Activated naive CD8-positive, alpha-beta T cell treated with anti-CD3 and anti-CD28 coated beads, Interleukin-2, amount 10 ng/mL, durations not matched to agents 7 days and 5 days (primary cell): Measurements from ENCODE around the gene QSOX2. TPM values are rescaled to one million over a fixed set of nuclear protein-coding genes. Genes with fewer than 3 reads are reported as not detected.

ENCODE experiments used
- ATAC-seq: fragments of 150-1000 bp; cut with Tn5 transposase; one replicate; pipeline ENCODE4 v1.10.0; 2021; ENCODE audit warnings: low read depth, moderate library complexity
- POLR2A ChIA-PET: fragments of 350-600 bp; sonication (Branson Sonifier 250); formaldehyde crosslinking; loops from one replicate; lab custom pipeline; 2021; ENCODE audit warnings: antibody characterized with exemption; lab: Charles Lee
- DNase-seq: peaks from one replicate; pipeline ENCODE4 v3.0.0; 2021
- H3K27ac Mint-ChIP-seq: one replicate; pipeline ENCODE4 v1.8.0; 2022; ENCODE audit warnings: mild to moderate bottlenecking, mixed read lengths
- H3K27me3 Mint-ChIP-seq: one replicate; pipeline ENCODE4 v1.8.0; 2022; ENCODE audit warnings: mild to moderate bottlenecking, moderate library complexity, mixed read lengths
- H3K36me3 Mint-ChIP-seq: one replicate; pipeline ENCODE4 v1.8.0; 2021; ENCODE audit warnings: mild to moderate bottlenecking, mixed read lengths
- H3K4me1 Mint-ChIP-seq: one replicate; pipeline ENCODE4 v1.8.0; 2021; ENCODE audit warnings: mixed read lengths
- H3K4me3 Mint-ChIP-seq: one replicate; pipeline ENCODE4 v1.8.0; 2022; ENCODE audit warnings: mild to moderate bottlenecking, moderate library complexity, mixed read lengths
- H3K9me3 Mint-ChIP-seq: one replicate; pipeline ENCODE4 v1.8.0; 2021; ENCODE audit warnings: mixed read lengths
- total RNA-seq, 2 experiments: library from RNA; stranded (reverse); gene quantifications; one replicate each; pipeline ENCODE4 v1.2.3, GENCODE V29; 2021

QSOX2 gene
- total RNA-seq, 2 experiments from 2014 or later: 12.4 to 12.8 TPM

DNA sequence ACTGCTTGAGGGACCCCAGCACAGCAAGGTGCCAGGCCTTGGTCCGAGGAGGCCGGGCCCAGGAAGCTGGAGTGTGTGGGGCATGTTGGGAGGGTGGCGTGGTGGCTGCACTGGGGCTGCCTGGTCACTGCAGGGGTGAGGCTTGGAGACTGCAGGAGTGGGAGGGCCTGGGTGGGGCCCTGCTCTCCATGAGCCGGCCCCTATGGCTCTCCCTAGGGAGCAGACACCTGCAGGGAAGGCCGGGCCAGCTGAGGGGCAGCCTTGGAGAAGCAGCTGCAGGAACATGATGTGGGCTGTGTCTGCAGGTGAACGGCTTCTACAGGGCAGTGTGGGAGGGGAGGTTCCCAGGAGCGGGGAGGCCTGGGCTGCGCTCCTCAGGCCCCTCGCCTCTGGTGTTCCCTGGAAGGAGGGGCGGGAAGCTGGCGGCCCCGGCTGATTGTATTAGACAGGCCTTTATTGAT is 85.2 kb downstream of the QSOX2 start:
- DNase-seq (no peak), ATAC-seq (no peak)
- H3K4me1 Mint-ChIP-seq: no peaks in the 10 kb centered on the region
- H3K27ac Mint-ChIP-seq: no peak overlapping the region
- H3K9me3 Mint-ChIP-seq: no peaks in the 10 kb centered on the region
- no peaks in the 10 kb centered on the region for H3K36me3 Mint-ChIP-seq
- no peak overlapping the region for H3K4me3 Mint-ChIP-seq
- POLR2A ChIA-PET: interaction anchor here (0.5 kb wide), 1 partner anchor 119 kb away, joined by 5 read pairs; no protein-coding TSS in a partner anchor
- peaks cover 4% of the 10 kb centered on the region for H3K27me3 Mint-ChIP-seq

DNA sequence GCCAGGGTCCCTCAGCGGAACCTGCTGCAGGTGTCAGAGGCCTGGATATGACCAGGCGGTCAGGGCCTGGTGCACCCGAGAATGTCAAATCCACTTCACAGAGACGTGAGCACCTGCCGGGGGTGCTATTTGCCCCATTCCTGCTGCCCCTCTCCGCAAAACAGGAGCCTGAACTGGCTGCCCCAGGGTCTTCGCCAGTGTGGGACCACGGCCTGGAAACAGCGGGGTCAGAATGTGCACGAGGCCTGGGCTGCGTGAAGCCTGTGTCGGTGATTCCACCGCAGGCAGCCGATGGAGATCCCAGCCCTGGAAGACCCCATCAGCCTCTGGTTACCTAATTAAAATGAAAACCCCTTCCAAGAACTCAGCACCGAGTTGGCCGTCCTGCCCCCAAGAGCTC is 85.8 kb downstream of the QSOX2 start:
- Mint-ChIP-seq H3K4me3 (no peak overlapping the region), H3K27me3 (peaks cover 4% of the 10 kb centered on the region), H3K36me3 (no peaks in the 10 kb centered on the region), H3K4me1 (no peaks in the 10 kb centered on the region), H3K27ac (no peak overlapping the region), H3K9me3 (no peaks in the 10 kb centered on the region)
- ATAC-seq (no peak), DNase-seq (no peak)
- POLR2A ChIA-PET: interaction anchor here (0.5 kb wide), 2 partner anchors 118 to 371 kb away, joined by 3 to 5 read pairs; no protein-coding TSS in a partner anchor

DNA sequence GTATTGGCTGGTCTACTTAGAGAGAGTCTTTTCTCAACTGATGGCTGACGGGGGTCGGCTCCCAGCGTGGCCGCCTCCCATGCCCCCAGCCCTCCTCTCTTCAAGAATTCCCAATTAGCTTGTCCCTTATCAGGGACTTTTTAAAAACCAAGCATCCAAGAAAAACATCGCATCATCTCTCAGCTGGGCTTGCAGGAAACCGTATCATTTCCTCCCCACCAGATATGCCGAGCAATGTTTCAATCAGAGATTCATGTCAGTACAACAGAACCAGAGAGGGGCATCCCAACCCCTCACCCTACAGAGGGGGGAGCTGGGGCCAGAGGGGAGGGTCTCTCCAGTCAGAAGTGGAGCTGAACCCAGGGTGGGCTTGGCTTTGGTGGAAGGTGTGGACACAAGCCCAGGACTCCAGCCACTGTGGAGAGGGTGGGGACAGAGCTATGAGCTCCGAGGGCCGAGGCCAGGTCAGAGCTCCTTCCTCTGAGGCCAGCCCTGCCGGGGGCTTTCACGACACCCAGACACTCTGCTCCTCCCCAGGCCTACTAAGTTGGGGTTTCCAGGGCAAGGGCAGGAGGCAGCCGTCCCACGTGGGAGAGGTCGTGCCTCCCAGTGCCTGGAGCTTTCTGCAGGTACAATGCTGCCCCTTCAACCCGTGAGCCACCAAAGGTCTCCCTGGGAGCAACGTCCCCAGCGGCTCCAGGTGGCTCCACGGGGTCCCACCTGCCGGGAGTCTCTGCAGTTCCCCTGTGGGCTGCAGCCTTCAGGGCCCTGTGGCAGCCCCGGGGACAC is 87.9 kb downstream of the QSOX2 start:
- Mint-ChIP-seq H3K27me3 (peaks cover 4% of the 10 kb centered on the region), H3K27ac (no peak overlapping the region), H3K4me1 (no peaks in the 10 kb centered on the region), H3K36me3 (no peaks in the 10 kb centered on the region), H3K4me3 (no peak overlapping the region), H3K9me3 (no peaks in the 10 kb centered on the region)
- DNase-seq (no peak), ATAC-seq (no peak)
- POLR2A ChIA-PET: no interaction called here

Other genes starting within 250 kb of the QSOX2 start
- 10 to 100 TPM; 10.5 to 11.2 TPM for gene NACC2, start 150.5 kb downstream of the QSOX2 start, total RNA-seq
- 10 to 100 TPM; 45.3 to 45.9 TPM for gene TMEM250, start 126.9 kb downstream of the QSOX2 start, total RNA-seq
- gene LHX3, start 40.7 kb downstream of the QSOX2 start, total RNA-seq: not detected
- not detected for gene CCDC187, start 58.3 kb upstream of the QSOX2 start, total RNA-seq
- 1 to 10 TPM; 5.0 to 6.0 TPM for gene GPSM1, start 81.7 kb upstream of the QSOX2 start, total RNA-seq
- gene DNLZ, start 117.9 kb upstream of the QSOX2 start, total RNA-seq: 10 to 100 TPM; 15.4 to 17.0 TPM
- under 1 TPM; 0.45 to 0.61 TPM for gene CARD9, start 127.9 kb upstream of the QSOX2 start, total RNA-seq
- gene SNAPC4, start 154.4 kb upstream of the QSOX2 start, total RNA-seq: 1 to 10 TPM; 9.6 to 9.9 TPM
- 10 to 100 TPM; 55.5 to 56.2 TPM for gene ENTR1, start 164.8 kb upstream of the QSOX2 start, total RNA-seq
- 10 to 100 TPM; 60.6 to 65.6 TPM for gene PMPCA, start 164.8 kb upstream of the QSOX2 start, total RNA-seq
- 10 to 100 TPM; 22.8 to 23.0 TPM for gene INPP5E, start 194.0 kb upstream of the QSOX2 start, total RNA-seq
- gene SEC16A, start 237.2 kb upstream of the QSOX2 start, total RNA-seq: 10 to 100 TPM; 88.0 to 90.2 TPM